Calu3 (cell line): ENCODE measurements around the gene KRTDAP. TPM values are rescaled to one million over a fixed set of nuclear protein-coding genes. Genes with fewer than 3 reads are reported as not detected.

Source experiments
- BruUV-seq: library from RNA; stranded (reverse); fragments of 400-500 nt; replicated peaks from 2 replicates; lab custom pipeline; 2021; lab: Mats Ljungman, UMichigan
- CTCF ChIA-PET: fragments of 300-600 bp; sonication (Branson Sonifier 250); formaldehyde crosslinking; loops from one replicate; lab custom pipeline; 2022; ENCODE audit warnings: antibody characterized with exemption; lab: Charles Lee
- DNase-seq: peaks from one replicate; pipeline ENCODE4 v3.0.0; 2022
- H3K27ac Mint-ChIP-seq: one replicate; pipeline ENCODE4 v1.8.0; 2022; ENCODE audit warnings: mixed read lengths; ENCODE audit not compliant: unreplicated experiment
- H3K27me3 Mint-ChIP-seq: one replicate; pipeline ENCODE4 v1.8.0; 2022; ENCODE audit warnings: mixed read lengths; ENCODE audit not compliant: unreplicated experiment
- H3K36me3 Mint-ChIP-seq: one replicate; pipeline ENCODE4 v1.8.0; 2022; ENCODE audit warnings: mild to moderate bottlenecking, moderate library complexity, mixed read lengths; ENCODE audit not compliant: insufficient read depth, unreplicated experiment
- H3K4me1 Mint-ChIP-seq: one replicate; pipeline ENCODE4 v1.8.0; 2022; ENCODE audit warnings: mild to moderate bottlenecking, low read depth, mixed read lengths; ENCODE audit not compliant: unreplicated experiment
- H3K4me3 Mint-ChIP-seq: one replicate; pipeline ENCODE4 v1.8.0; 2022; ENCODE audit warnings: mild to moderate bottlenecking, low read depth, moderate library complexity, mixed read lengths; ENCODE audit not compliant: unreplicated experiment
- H3K9me3 Mint-ChIP-seq: one replicate; pipeline ENCODE4 v1.8.0; 2022; ENCODE audit warnings: low read depth, mixed read lengths; ENCODE audit not compliant: unreplicated experiment
- CTCF ChIP-seq: fragments of 200-600 bp; IDR thresholded peaks from one replicate; pipeline ENCODE4 v1.8.0; 2022; ENCODE audit warnings: antibody characterized with exemption; ENCODE audit not compliant: unreplicated experiment
- intact Hi-C: fragments of 100-400 bp; cut with micrococcal nuclease; formaldehyde crosslinking; loops from one replicate; pipeline ENCODE4 v1.10.0; 2022; ENCODE audit not compliant: unreplicated experiment
- total RNA-seq: library from RNA; stranded (reverse); gene quantifications from 2 replicates; pipeline ENCODE4 v1.2.3, GENCODE V29; 2022

The KRTDAP gene
- total RNA-seq, 1 experiment from 2014 or later, result not detected

GRCh38 chr19:35521124-35521743 is 31.0 kb upstream of the KRTDAP start:
- DNase-seq, result no peak
- no peak for TF ChIP-seq CTCF
- H3K9me3 Mint-ChIP-seq, result no peaks in the 10 kb centered on the region
- no peak overlapping the region for H3K4me3 Mint-ChIP-seq
- intact Hi-C loops, result no loop called here
- no peak overlapping the region for H3K27ac Mint-ChIP-seq
- BruUV-seq, result no TSS peak
- peaks cover 4% of the 10 kb centered on the region for H3K36me3 Mint-ChIP-seq
- H3K4me1 Mint-ChIP-seq, result peaks cover 9% of the 10 kb centered on the region
- peaks cover 51% of the 10 kb centered on the region for H3K27me3 Mint-ChIP-seq
- CTCF ChIA-PET, result interaction anchor here (1.1 kb wide), 1 partner anchor 11 kb away, joined by 3 read pairs; no protein-coding TSS in a partner anchor

DNA sequence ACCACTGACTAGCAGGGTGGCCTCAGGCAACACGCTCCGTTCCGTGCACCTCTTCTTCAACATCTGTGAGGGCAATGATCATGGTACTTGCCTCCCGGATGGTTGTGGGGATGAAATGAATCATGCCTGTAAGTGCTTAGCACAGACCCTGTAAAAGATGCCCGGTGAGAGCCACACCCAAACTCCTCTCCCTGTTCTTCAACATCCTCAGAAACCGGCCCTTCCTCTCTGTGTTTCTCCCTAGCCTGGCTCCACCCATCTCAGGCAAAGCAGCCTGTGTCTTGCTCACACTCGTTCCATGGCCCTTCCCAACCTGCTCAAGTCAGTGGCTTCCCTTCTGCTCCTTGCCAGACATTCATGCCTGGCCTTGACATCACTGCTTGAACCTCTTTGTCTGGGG is 29.0 kb upstream of the KRTDAP start:
- TF ChIP-seq CTCF, result no peak
- intact Hi-C loops, result no loop called here
- H3K36me3 Mint-ChIP-seq, result peaks cover 4% of the 10 kb centered on the region
- CTCF ChIA-PET, result no interaction called here
- no peak overlapping the region for H3K4me3 Mint-ChIP-seq
- no peak overlapping the region for H3K27ac Mint-ChIP-seq
- no peaks in the 10 kb centered on the region for H3K9me3 Mint-ChIP-seq
- H3K27me3 Mint-ChIP-seq, result peaks cover 43% of the 10 kb centered on the region
- H3K4me1 Mint-ChIP-seq, result peaks cover 10% of the 10 kb centered on the region
- BruUV-seq, result no TSS peak
- peak; percentile 35 for DNase-seq

GRCh38 chr19:35518313-35518712 is 28.0 kb upstream of the KRTDAP start:
- Mint-ChIP-seq H3K4me1 (peaks cover 20% of the 10 kb centered on the region), H3K27ac (no peak overlapping the region), H3K9me3 (no peaks in the 10 kb centered on the region), H3K36me3 (peaks cover 4% of the 10 kb centered on the region), H3K27me3 (peaks cover 43% of the 10 kb centered on the region), H3K4me3 (no peak overlapping the region)
- intact Hi-C loops, result no loop called here
- no peak for DNase-seq
- CTCF ChIA-PET, result interaction anchor here (0.7 kb wide), 1 partner anchor 9 kb away, joined by 6 read pairs; no protein-coding TSS in a partner anchor
- TF ChIP-seq CTCF, result no peak
- BruUV-seq, result no TSS peak

- DNase-seq, result no peak
- no peak overlapping the region for H3K27ac Mint-ChIP-seq
- H3K4me3 Mint-ChIP-seq, result no peak overlapping the region
- peaks cover 22% of the 10 kb centered on the region for H3K4me1 Mint-ChIP-seq
- TF ChIP-seq CTCF, result no peak
- CTCF ChIA-PET, result no interaction called here
- H3K27me3 Mint-ChIP-seq, result peaks cover 43% of the 10 kb centered on the region
- peaks cover 4% of the 10 kb centered on the region for H3K36me3 Mint-ChIP-seq
- BruUV-seq, result no TSS peak
- intact Hi-C loops, result no loop called here
- H3K9me3 Mint-ChIP-seq, result no peaks in the 10 kb centered on the region
Measured at GRCh38 chr19:35517342-35517741, 27.1 kb upstream of the KRTDAP start.
